Adrenal gland (tissue), 5 donors: ENCODE data around the gene GDF2.

Experiments used
- CTCF ChIP-seq, 6 experiments: fragments of 450-650 bp in 4 of 6; fragments of 200-600 bp in 2 of 6; sonication (generic) in 1 of 6; IDR thresholded peaks; 1 replicate in 5 of 6; 2 replicates in 1 of 6; pipeline versions ENCODE4 v1.5.1 to v1.8.0; 2016 to 2021; ENCODE audit warnings: antibody characterized with exemption in 6 of 6, mild to moderate bottlenecking in 2 of 6, moderate library complexity in 1 of 6
- POLR2A ChIP-seq, 2 donors: fragments of 450-650 bp; IDR thresholded peaks; one replicate each; pipeline ENCODE4 v1.6.1; 2017; ENCODE audit warnings: antibody characterized with exemption in 2 of 2, mild to moderate bottlenecking in 2 of 2, moderate library complexity in 1 of 2
- donor health status: DM: no; HTN: no; CAD: no.

GRCh38 chr10:47283848-47284247 lies 38.4 kb upstream of the GDF2 start:
- TF ChIP-seq POLR2A (IDR thresholded peaks at IDR 0.05) (no peak), CTCF (IDR thresholded peaks at IDR 0.05) (no peak)
